Neural progenitor cell (in vitro differentiated cells): ENCODE measurements around the gene MLKL. TPM values are rescaled to one million over a fixed set of nuclear protein-coding genes. Genes with fewer than 3 reads are reported as not detected.

ENCODE experiments used
- DNase-seq: peaks from one replicate; pipeline ENCODE4 v3.0.0-alpha.2; 2016; ENCODE audit warnings: low spot score
- H2AFZ ChIP-seq: fragments of 200-600 bp; sonication (generic); replicated peaks from 2 replicates; pipeline ENCODE4 v1.6.1; 2016; ENCODE audit warnings: antibody characterized with exemption
- H3F3A ChIP-seq: fragments of 200-600 bp; sonication (generic); 2 replicates; pipeline ENCODE4 v1.6.1; 2016; ENCODE audit warnings: antibody characterized with exemption, low read depth
- H3K27ac ChIP-seq: fragments of 200-600 bp; sonication (generic); 2 replicates; pipeline ENCODE4 v1.5.1; 2016; ENCODE audit warnings: mild to moderate bottlenecking
- H3K27me3 ChIP-seq: fragments of 200-600 bp; sonication (generic); 2 replicates; pipeline ENCODE4 v1.6.1; 2016; ENCODE audit warnings: mild to moderate bottlenecking, moderate library complexity
- H3K36me3 ChIP-seq: fragments of 200-600 bp; sonication (generic); 2 replicates; pipeline ENCODE4 v1.5.1; 2016
- H3K4me1 ChIP-seq: fragments of 200-600 bp; sonication (generic); 2 replicates; pipeline ENCODE4 v1.6.1; 2016; ENCODE audit warnings: mixed run types
- H3K4me2 ChIP-seq: fragments of 200-600 bp; sonication (generic); 2 replicates; pipeline ENCODE4 v1.6.1; 2016
- H3K4me3 ChIP-seq: fragments of 200-600 bp; sonication (generic); 2 replicates; pipeline ENCODE4 v1.5.1; 2016
- H3K79me2 ChIP-seq: fragments of 200-600 bp; sonication (generic); 2 replicates; pipeline ENCODE4 v1.6.1; 2016; ENCODE audit warnings: low read depth
- H3K9ac ChIP-seq: fragments of 200-600 bp; sonication (generic); 2 replicates; pipeline ENCODE4 v1.6.1; 2016
- H3K9me3 ChIP-seq: fragments of 200-600 bp; sonication (generic); 2 replicates; pipeline ENCODE4 v1.5.1; 2016; ENCODE audit warnings: low read depth
- H4K20me1 ChIP-seq: fragments of 200-600 bp; sonication (generic); 2 replicates; pipeline ENCODE4 v1.6.1; 2016; ENCODE audit warnings: low read depth
- H3K27ac Mint-ChIP-seq: 3 replicates; pipeline ENCODE4 v1.8.0; 2021; ENCODE audit warnings: mixed read lengths
- H3K27me3 Mint-ChIP-seq: 2 replicates; pipeline ENCODE4 v1.8.0; 2022; ENCODE audit warnings: low read depth, mild to moderate bottlenecking, inconsistent platforms, moderate library complexity, mixed read lengths; ENCODE audit not compliant: insufficient read depth
- H3K36me3 Mint-ChIP-seq: 3 replicates; pipeline ENCODE4 v1.8.0; 2021; ENCODE audit warnings: mixed read lengths
- H3K4me1 Mint-ChIP-seq: 3 replicates; pipeline ENCODE4 v1.8.0; 2021; ENCODE audit warnings: mixed read lengths
- H3K4me3 Mint-ChIP-seq: 3 replicates; pipeline ENCODE4 v1.8.0; 2021; ENCODE audit warnings: mild to moderate bottlenecking, moderate library complexity, mixed read lengths
- H3K9me3 Mint-ChIP-seq: 3 replicates; pipeline ENCODE4 v1.8.0; 2020; ENCODE audit warnings: mixed read lengths
- CTCF ChIP-seq: fragments of 200-600 bp; sonication (generic); IDR thresholded peaks from 2 replicates; pipeline ENCODE4 v1.5.1; 2017; ENCODE audit warnings: antibody characterized with exemption, mild to moderate bottlenecking
- EZH2 ChIP-seq: fragments of 200-600 bp; sonication (generic); IDR thresholded peaks from 2 replicates; pipeline ENCODE4 v1.6.1; 2017; ENCODE audit warnings: antibody characterized with exemption, mild to moderate bottlenecking, moderate library complexity
- EZH2phosphoT487 ChIP-seq: fragments of 200-600 bp; sonication (generic); IDR thresholded peaks from 2 replicates; pipeline ENCODE4 v1.6.1; 2017; ENCODE audit warnings: antibody characterized with exemption
- total RNA-seq: library from RNA; depleted of rRNA; stranded (reverse); fragments of >200 nt; gene quantifications from 2 replicates; pipeline ENCODE4 v1.2.3, GENCODE V29; 2015; ENCODE audit warnings: low replicate concordance

The MLKL gene
- total RNA-seq, 1 donor from 2014 or later: 0.04 TPM

- Histone ChIP-seq H3F3A (no peaks in the 10 kb centered on the region), H3K79me2 (no peaks in the 10 kb centered on the region), H3K9ac (no peak overlapping the region), H2AFZ (peak overlapping the region; percentile 82), H3K9me3 (no peaks in the 10 kb centered on the region), H3K36me3 (no peaks in the 10 kb centered on the region), H4K20me1 (no peaks in the 10 kb centered on the region), H3K4me3 (no peak overlapping the region), H3K4me1 (peaks cover 22% of the 10 kb centered on the region), H3K27ac (no peak overlapping the region), H3K27me3 (no peaks in the 10 kb centered on the region), H3K4me2 (no peak overlapping the region)
- Mint-ChIP-seq H3K36me3 (no peaks in the 10 kb centered on the region), H3K27ac (no peak overlapping the region), H3K4me3 (no peak overlapping the region), H3K9me3 (no peaks in the 10 kb centered on the region), H3K4me1 (peaks cover 30% of the 10 kb centered on the region), H3K27me3 (peaks cover 3% of the 10 kb centered on the region)
- TF ChIP-seq EZH2phosphoT487: no peak
- no peak for TF ChIP-seq EZH2
- no peak for TF ChIP-seq CTCF
- no peak for DNase-seq
These were observed 41.4 kb upstream of the MLKL start for GRCh38 chr16:74742051-74742481.

GRCh38 chr16:74740795-74741304, 40.2 kb upstream of the MLKL start:
- Mint-ChIP-seq H3K36me3 (no peaks in the 10 kb centered on the region), H3K4me1 (peaks cover 31% of the 10 kb centered on the region), H3K9me3 (no peaks in the 10 kb centered on the region), H3K27me3 (peaks cover 3% of the 10 kb centered on the region), H3K27ac (no peak overlapping the region), H3K4me3 (no peak overlapping the region)
- no peak overlapping the region for H3K4me2 ChIP-seq
- H3K27me3 ChIP-seq: no peaks in the 10 kb centered on the region
- no peaks in the 10 kb centered on the region for H3K9me3 ChIP-seq
- no peak for DNase-seq
- H3K36me3 ChIP-seq: no peaks in the 10 kb centered on the region
- H3K9ac ChIP-seq: no peak overlapping the region
- TF ChIP-seq EZH2phosphoT487 (no peak), CTCF (no peak), EZH2 (no peak)
- H2AFZ ChIP-seq: no peak overlapping the region
- no peaks in the 10 kb centered on the region for H3F3A ChIP-seq
- H4K20me1 ChIP-seq: no peaks in the 10 kb centered on the region
- peaks cover 22% of the 10 kb centered on the region for H3K4me1 ChIP-seq
- H3K79me2 ChIP-seq: no peaks in the 10 kb centered on the region
- no peak overlapping the region for H3K27ac ChIP-seq
- H3K4me3 ChIP-seq: no peak overlapping the region

- Mint-ChIP-seq H3K36me3 (no peaks in the 10 kb centered on the region), H3K27ac (no peak overlapping the region), H3K4me1 (peaks cover 40% of the 10 kb centered on the region), H3K9me3 (no peaks in the 10 kb centered on the region), H3K27me3 (peaks cover 2% of the 10 kb centered on the region), H3K4me3 (no peak overlapping the region)
- Histone ChIP-seq H3K27me3 (no peaks in the 10 kb centered on the region), H3K27ac (no peak overlapping the region), H3K4me2 (no peak overlapping the region), H3K4me1 (peaks cover 33% of the 10 kb centered on the region), H3K4me3 (no peak overlapping the region), H3K9me3 (no peaks in the 10 kb centered on the region), H2AFZ (no peak overlapping the region), H3F3A (no peaks in the 10 kb centered on the region), H4K20me1 (no peaks in the 10 kb centered on the region), H3K9ac (no peak overlapping the region), H3K36me3 (no peaks in the 10 kb centered on the region), H3K79me2 (no peaks in the 10 kb centered on the region)
- no peak for DNase-seq
- TF ChIP-seq CTCF (no peak), EZH2phosphoT487 (no peak), EZH2 (no peak)
These were observed 38.6 kb upstream of the MLKL start for GRCh38 chr16:74739275-74739674.
